IMR-90 (cell line): ENCODE data around the gene ACAN.

Experiments
- CEBPB ChIP-seq: IDR thresholded peaks from 2 replicates; pipeline ENCODE4 v1.6.1; 2012; ENCODE audit warnings: low read depth, low read length, improper control_type of control experiment
- CHD1 ChIP-seq: IDR thresholded peaks from 2 replicates; pipeline ENCODE4 v1.6.1; 2012; ENCODE audit warnings: low read depth, low read length, improper control_type of control experiment
- CTCF ChIP-seq: conservative IDR thresholded peaks from 2 replicates; pipeline ENCODE4 v1.5.1; 2012; ENCODE audit warnings: mild to moderate bottlenecking, low read depth, low read length, improper control_type of control experiment
- ELK1 ChIP-seq: fragments of 150-350 bp; IDR thresholded peaks from 2 replicates; pipeline ENCODE4 v1.6.1; 2016; ENCODE audit warnings: low read depth, mild to moderate bottlenecking, low read length, moderate library complexity, borderline replicate concordance
- MAFK ChIP-seq: IDR thresholded peaks from 2 replicates; pipeline ENCODE4 v1.6.1; 2012; ENCODE audit warnings: low read depth, low read length, improper control_type of control experiment
- MXI1 ChIP-seq: IDR thresholded peaks from 2 replicates; pipeline ENCODE4 v1.6.1; 2012; ENCODE audit warnings: low read depth, mild to moderate bottlenecking, low read length, moderate library complexity, borderline replicate concordance
- POLR2A ChIP-seq: IDR thresholded peaks from 2 replicates; pipeline ENCODE4 v1.6.1; 2012; ENCODE audit warnings: mild to moderate bottlenecking, low read depth, low read length
- RAD21 ChIP-seq: IDR thresholded peaks from 2 replicates; pipeline ENCODE4 v1.6.1; 2012; ENCODE audit warnings: low read length, improper control_type of control experiment
- SMC3 ChIP-seq: fragments of 150-350 bp; IDR thresholded peaks from 2 replicates; pipeline ENCODE4 v1.6.1; 2016; ENCODE audit warnings: low read depth, mild to moderate bottlenecking, antibody characterized with exemption, low read length, moderate library complexity
- USF2 ChIP-seq: fragments of 150-350 bp; IDR thresholded peaks from 2 replicates; pipeline ENCODE4 v1.6.1; 2017; ENCODE audit warnings: mild to moderate bottlenecking, antibody characterized with exemption, low read length, low read depth

- TF ChIP-seq MXI1 (no peak), CTCF (no peak), MAFK (no peak), POLR2A (no peak), SMC3 (no peak), CEBPB (no peak), RAD21 (no peak), USF2 (no peak), CHD1 (no peak), ELK1 (no peak)
Measured at GRCh38 chr15:88902846-88903245, 99.6 kb downstream of the ACAN start.
